T-helper 2 cell treated with Interferon-gamma antibody and Interleukin-4, amounts not matched to agents 5 μg/mL and 100 μg/mL, for 36 hours (primary cell): ENCODE data around the gene DDX1.
"Not testable (repeated sequence)": the region's sequence is repeated elsewhere in the genome, so short reads cannot be mapped to it uniquely, and the experiment has no call there.

ENCODE experiments used
- DNase-seq: peaks from one replicate; pipeline ENCODE4 v3.0.0; 2021; ENCODE audit warnings: low spot score
- H3K27ac Mint-ChIP-seq: one replicate; pipeline ENCODE4 v1.8.0; 2021; ENCODE audit warnings: mild to moderate bottlenecking, mixed read lengths
- H3K27me3 Mint-ChIP-seq: one replicate; pipeline ENCODE4 v1.8.0; 2021; ENCODE audit warnings: low read depth, mixed read lengths
- H3K36me3 Mint-ChIP-seq: one replicate; pipeline ENCODE4 v1.8.0; 2021; ENCODE audit warnings: low read depth, mixed read lengths
- H3K4me1 Mint-ChIP-seq: one replicate; pipeline ENCODE4 v1.8.0; 2021; ENCODE audit warnings: low read depth, mixed read lengths
- H3K4me3 Mint-ChIP-seq: one replicate; pipeline ENCODE4 v1.8.0; 2022; ENCODE audit warnings: mild to moderate bottlenecking, moderate library complexity, mixed read lengths
- H3K9me3 Mint-ChIP-seq: one replicate; pipeline ENCODE4 v1.8.0; 2021; ENCODE audit warnings: mixed read lengths

Gene DDX1

DNA sequence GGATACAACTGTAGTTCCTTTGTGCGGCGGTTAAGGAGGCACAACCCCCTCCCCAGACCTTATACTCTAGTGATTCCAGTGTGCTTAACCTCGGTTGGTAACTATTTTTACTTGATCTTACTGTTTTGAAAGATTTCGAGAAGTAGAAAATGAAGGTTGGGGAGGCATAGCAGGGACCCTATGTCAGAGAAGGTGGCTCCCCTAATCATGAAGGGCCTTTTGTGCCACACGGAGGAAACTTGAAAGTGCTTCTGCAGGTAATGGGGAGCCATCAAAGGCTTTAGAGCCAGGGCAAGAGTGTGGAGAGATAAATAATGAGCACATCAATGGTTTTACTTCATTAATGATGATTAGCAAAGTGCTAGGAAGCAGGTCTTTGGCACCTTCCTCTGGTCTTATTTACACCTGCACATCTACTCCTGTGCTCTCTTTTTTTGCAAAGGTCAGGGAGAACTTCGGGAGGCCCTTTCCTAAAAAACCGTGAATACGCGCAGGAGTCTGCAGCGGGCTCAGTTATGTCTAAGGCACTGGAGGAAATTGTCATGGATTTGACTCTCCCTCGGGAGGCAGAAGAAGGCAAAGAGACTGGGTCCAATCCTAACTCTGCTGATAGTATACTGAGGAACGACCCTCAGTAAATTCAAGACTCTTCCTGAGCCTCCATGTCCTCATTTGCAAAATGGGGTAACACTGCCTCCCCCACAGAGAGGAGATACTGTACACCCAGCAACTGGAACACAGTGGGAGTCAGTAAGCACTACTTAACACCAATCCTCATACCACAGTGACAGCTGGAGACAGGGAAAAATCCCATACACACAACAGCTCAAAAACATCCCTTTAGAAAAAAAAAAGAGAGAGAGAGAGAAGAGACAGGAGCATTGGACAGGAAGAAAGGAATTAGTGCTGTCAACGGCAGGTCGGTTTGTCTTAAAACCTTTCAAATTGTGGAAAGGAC, 81.6 kb downstream of the DDX1 start:
- no peaks in the 10 kb centered on the region for H3K36me3 Mint-ChIP-seq
- no peak overlapping the region for H3K27ac Mint-ChIP-seq
- no peak for DNase-seq
- H3K4me3 Mint-ChIP-seq: no peak overlapping the region
- H3K9me3 Mint-ChIP-seq: no peaks in the 10 kb centered on the region
- H3K27me3 Mint-ChIP-seq: no peaks in the 10 kb centered on the region
- H3K4me1 Mint-ChIP-seq: no peaks in the 10 kb centered on the region

DNA sequence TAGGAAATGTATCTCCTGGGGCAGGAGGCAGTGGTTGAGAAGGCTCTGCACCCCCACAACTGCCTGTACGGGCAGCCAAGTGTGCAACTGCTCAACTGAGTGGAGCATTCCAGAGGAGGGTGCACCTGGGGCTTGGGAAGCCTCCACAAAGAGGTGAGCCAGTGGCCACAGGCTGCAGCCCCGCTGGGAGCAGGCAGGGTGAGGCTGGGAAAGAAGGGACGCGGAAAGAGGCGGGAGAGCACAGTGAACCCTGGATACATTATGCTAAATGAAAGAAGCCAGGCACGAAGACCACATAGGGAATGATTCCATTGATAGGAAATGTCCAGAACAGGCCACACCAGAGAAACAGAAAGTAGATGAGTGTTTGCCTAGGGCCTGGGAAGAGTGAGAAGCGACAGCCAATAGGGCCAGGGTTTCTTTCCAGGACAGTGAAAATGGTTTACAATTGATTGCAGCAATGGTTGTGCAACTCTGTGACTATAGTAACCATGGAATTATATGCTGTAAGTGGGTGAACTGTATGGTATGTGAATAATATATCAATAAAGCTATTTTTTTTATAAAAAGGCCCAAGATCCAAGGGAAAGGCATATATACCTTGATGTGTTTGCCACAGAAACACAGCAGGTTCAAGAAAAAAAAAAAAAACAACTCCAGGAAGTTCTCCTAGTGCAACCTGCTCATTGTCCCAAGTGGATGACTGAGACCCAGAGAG, 82.4 kb downstream of the DDX1 start:
- no peak for DNase-seq
- Mint-ChIP-seq H3K4me3 (no peak overlapping the region), H3K4me1 (no peaks in the 10 kb centered on the region), H3K9me3 (no peaks in the 10 kb centered on the region), H3K36me3 (no peaks in the 10 kb centered on the region), H3K27ac (no peak overlapping the region), H3K27me3 (no peaks in the 10 kb centered on the region)

DNA sequence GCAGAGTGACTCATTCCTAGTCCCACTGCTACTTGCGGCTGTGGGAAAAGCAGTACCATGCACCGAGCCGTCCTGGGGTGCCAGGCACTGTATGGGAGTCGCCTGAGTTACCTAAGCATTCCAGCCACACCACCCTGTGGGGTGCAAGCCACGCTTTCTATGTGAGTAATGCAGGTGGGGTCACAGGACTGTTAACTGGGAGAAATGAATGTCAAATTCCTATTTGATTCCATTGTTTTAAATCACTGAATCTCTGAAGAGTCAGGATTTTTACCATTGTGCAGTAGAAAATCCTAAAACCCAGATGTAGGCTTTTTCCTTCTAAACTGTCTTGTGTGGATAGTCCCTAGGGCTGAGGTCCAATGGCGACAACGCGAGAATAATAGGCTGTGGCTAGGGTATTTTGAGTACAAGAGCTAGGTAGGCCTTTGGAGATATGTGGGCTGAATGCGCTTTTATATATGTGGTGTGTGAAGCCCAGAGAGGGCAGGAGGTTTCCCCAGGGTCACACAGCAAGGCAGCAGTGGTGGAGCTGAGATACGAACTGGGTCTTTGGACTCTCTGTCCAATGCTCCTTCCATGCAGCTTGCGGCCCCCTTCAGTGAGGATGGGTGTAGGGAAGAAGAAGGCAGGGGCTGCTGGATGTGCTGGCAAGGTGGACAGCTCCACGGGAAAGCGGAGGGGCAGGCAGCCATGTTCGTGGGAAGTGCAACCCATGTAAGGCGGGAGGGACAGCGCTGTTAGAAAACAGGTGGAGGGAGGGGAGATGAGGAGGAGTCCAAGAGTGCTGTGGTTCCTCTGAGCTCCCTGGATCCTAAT, 83.2 kb downstream of the DDX1 start:
- H3K27me3 Mint-ChIP-seq: no peaks in the 10 kb centered on the region
- no peak overlapping the region for H3K4me3 Mint-ChIP-seq
- H3K27ac Mint-ChIP-seq: no peak overlapping the region
- no peaks in the 10 kb centered on the region for H3K36me3 Mint-ChIP-seq
- peaks cover 5% of the 10 kb centered on the region for H3K9me3 Mint-ChIP-seq
- H3K4me1 Mint-ChIP-seq: no peaks in the 10 kb centered on the region
- no peak for DNase-seq

DNA sequence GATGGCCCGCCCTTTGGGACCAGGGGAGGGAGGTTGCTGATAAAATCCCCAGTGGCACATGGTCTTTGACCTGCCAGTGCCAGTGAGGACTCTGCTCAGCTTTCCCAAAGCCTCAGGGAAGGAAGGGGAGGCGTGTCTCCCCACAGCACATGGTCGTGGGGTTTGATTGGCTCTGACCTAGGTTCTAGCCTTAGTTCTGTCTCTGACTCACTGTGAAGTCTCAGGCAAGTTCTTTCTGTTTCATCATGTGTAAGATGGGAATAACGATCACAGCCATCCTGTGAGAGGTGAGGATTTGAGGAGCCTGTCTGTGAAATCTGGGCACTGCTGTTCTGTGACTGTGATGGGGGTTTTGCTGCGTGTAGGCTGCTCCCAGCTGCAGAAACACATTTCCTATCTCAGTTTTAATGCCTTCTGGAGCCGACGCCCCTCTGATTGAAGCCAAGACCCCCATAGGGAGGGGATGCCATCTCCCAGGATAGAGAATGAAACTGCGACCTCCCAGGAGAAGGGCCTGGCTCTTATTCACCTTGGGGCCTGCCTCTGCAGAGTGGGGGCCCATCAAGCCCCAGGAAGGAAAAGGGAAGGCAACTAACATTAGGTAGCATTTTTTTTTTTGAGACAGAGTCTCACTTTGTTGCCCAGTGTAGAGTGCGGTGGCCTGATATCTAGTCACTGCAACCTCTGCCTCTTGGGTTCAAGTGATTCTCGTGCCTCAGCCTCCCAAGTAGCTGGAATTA, 84.0 kb downstream of the DDX1 start:
- H3K27me3 Mint-ChIP-seq: no peaks in the 10 kb centered on the region
- H3K9me3 Mint-ChIP-seq: peaks cover 5% of the 10 kb centered on the region
- no peak for DNase-seq
- no peak overlapping the region for H3K4me3 Mint-ChIP-seq
- H3K4me1 Mint-ChIP-seq: no peaks in the 10 kb centered on the region
- no peak overlapping the region for H3K27ac Mint-ChIP-seq
- no peaks in the 10 kb centered on the region for H3K36me3 Mint-ChIP-seq

DNA sequence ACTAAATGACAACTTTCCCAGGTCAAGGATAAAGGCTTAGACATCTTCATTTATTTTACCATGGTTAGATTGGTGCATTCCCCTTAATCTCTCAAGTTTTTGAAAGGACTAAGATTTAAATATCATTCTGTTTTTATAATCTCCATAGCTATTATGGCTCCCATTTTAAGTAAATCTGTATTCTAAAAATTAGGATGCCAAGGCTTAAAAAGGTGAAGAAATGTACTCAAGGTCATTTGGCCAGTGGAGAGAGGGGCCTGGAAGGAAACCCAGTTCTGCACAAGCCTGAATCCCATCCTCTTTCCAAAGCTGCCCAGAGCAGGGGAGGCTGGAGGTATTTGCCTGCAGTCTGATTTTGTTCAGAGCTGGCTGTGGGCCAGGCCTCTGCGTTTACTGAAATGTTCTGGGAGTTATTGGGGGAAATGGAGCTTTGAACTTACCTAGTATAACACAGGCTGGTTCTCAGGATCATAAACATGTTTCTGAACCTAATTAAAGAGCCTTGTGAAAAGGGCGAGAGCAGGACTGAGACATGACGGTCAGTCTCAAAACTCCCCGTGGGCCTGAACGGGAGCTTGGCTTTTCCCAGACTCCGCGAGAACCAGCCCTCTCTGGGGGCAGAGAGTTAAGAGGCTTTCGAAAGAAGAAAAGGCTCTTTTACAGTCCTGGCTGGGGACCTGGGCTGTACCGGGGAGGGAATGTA, 85.6 kb downstream of the DDX1 start:
- H3K9me3 Mint-ChIP-seq: peaks cover 5% of the 10 kb centered on the region
- no peak for DNase-seq
- no peaks in the 10 kb centered on the region for H3K36me3 Mint-ChIP-seq
- no peaks in the 10 kb centered on the region for H3K27me3 Mint-ChIP-seq
- H3K27ac Mint-ChIP-seq: no peak overlapping the region
- no peak overlapping the region for H3K4me3 Mint-ChIP-seq
- no peaks in the 10 kb centered on the region for H3K4me1 Mint-ChIP-seq

- H3K27ac Mint-ChIP-seq: no peak overlapping the region
- peaks cover 5% of the 10 kb centered on the region for H3K9me3 Mint-ChIP-seq
- H3K4me1 Mint-ChIP-seq: no peaks in the 10 kb centered on the region
- no peak for DNase-seq
- H3K36me3 Mint-ChIP-seq: no peaks in the 10 kb centered on the region
- no peak overlapping the region for H3K4me3 Mint-ChIP-seq
- H3K27me3 Mint-ChIP-seq: no peaks in the 10 kb centered on the region
Measured at GRCh38 chr2:15678346-15678745, 86.7 kb downstream of the DDX1 start.

DNA sequence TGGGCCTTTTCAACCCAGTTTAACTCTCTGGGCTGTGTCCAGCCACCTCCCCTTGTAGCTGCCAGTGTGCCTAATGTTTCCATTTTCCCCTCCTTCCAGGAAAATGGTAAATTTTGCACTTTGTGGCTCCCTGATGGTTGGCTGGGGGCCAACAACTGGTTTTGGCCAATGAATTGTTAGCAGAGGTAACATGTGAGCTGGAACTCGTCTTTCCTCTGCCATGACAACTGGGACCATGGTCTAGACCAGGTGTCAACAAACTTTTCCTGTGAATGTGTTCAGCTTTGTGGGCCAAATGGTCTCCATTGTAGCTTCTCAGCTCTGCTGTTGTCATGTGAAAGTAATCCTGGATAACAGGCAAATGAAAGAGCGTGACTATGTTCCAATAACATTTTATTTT, 87.2 kb downstream of the DDX1 start:
- no peaks in the 10 kb centered on the region for H3K4me1 Mint-ChIP-seq
- peaks cover 5% of the 10 kb centered on the region for H3K9me3 Mint-ChIP-seq
- no peak overlapping the region for H3K27ac Mint-ChIP-seq
- no peak overlapping the region for H3K4me3 Mint-ChIP-seq
- DNase-seq: no peak
- H3K36me3 Mint-ChIP-seq: no peaks in the 10 kb centered on the region
- H3K27me3 Mint-ChIP-seq: no peaks in the 10 kb centered on the region

DNA sequence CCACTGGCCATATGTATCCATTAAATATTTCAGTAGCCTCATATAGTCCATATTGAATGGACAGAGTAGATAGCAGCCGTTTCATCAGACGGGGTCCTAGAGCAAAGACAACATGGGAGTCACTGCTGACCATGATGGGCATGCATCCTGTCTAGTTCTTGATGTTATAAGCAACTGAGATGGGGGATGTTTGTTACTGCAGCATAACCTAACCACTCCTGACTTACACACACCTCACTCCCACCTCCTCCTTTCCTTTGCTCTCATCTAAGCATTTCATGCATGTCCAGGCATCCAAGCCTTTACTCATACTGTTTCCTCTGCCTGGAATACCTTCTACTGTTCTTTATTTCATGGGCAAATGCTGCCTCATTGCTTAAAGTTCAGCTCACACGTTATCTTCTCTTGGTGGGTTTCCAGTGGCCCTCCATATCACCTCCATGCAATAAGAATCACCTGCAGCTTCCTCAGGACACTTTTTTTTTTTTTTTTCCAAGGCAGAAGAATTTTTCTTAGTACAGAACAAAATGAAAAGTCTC, 87.8 kb downstream of the DDX1 start:
- no peak for DNase-seq
- H3K4me1 Mint-ChIP-seq: no peaks in the 10 kb centered on the region

DNA sequence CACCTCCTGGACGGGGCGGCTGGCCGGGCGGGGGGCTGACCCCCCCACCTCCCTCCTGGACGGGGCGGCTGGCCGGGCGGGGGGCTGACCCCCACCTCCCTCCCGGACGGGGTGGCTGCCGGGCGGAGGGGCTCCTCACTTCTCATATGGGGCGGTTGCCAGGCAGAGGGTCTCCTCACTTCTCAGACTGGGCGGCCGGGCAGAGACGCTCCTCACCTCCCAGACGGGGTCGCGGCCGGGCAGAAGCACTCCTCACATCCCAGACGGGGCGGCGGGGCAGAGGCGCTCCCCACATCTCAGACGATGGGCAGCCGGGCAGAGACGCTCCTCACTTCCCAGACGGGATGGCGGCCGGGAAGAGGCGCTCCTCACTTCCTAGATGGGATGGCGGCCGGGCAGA, 88.5 kb downstream of the DDX1 start:
- not testable (repeated sequence) for H3K27me3 Mint-ChIP-seq, H3K4me3 Mint-ChIP-seq, DNase-seq, H3K4me1 Mint-ChIP-seq, H3K9me3 Mint-ChIP-seq, H3K36me3 Mint-ChIP-seq, H3K27ac Mint-ChIP-seq

More for the DNA sequence above, 87.8 kb downstream of the DDX1 start:
- Mint-ChIP-seq H3K27me3 (no peaks in the 10 kb centered on the region), H3K4me3 (no peak overlapping the region), H3K27ac (no peak overlapping the region), H3K9me3 (peaks cover 5% of the 10 kb centered on the region), H3K36me3 (no peaks in the 10 kb centered on the region)
